ENCODE data around the gene MTOR.
"Not testable (repeated sequence)": the region's sequence is repeated elsewhere in the genome, so short reads cannot be mapped to it uniquely, and the experiment has no call there.

Gene MTOR

DNA sequence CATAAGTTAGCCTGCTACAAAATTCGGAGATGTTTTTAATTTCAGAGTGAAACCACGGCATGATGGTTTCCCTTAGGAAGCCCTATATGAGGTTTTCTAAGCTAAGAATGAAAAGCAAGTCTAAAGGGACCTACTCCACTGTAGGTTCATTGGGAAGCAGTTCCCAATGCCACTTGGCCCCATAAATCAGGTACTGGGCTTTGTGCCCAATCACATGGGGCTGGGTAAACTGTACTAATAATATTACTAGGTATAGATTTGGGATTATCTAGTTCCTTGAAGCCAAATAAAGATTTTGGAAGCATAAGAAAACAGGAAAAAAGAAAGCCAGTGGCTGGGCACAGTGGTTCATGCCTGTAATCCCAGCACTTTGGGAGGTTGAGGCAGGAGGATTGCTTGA, 92.2 kb downstream of the MTOR start:
- Histone ChIP-seq H3K4me3 (replicated peaks; ENCODE audit: insufficient read depth, low read length) (no peak overlapping the region), H3K27ac (replicated peaks) (no peak overlapping the region), H3K27me3 (ENCODE audit: insufficient read depth, poor library complexity, severe bottlenecking) (no peaks in the 10 kb centered on the region)
- TF ChIP-seq GABPA (IDR thresholded peaks at IDR 0.05; ENCODE audit: low read depth) (no peak), POLR2AphosphoS5 (IDR thresholded peaks at IDR 0.05; ENCODE audit: low read depth) (no peak), SPI1 (IDR thresholded peaks at IDR 0.05; ENCODE audit: borderline replicate concordance, low read depth) (no peak)
- TF ChIP-seq, protein P1, sequence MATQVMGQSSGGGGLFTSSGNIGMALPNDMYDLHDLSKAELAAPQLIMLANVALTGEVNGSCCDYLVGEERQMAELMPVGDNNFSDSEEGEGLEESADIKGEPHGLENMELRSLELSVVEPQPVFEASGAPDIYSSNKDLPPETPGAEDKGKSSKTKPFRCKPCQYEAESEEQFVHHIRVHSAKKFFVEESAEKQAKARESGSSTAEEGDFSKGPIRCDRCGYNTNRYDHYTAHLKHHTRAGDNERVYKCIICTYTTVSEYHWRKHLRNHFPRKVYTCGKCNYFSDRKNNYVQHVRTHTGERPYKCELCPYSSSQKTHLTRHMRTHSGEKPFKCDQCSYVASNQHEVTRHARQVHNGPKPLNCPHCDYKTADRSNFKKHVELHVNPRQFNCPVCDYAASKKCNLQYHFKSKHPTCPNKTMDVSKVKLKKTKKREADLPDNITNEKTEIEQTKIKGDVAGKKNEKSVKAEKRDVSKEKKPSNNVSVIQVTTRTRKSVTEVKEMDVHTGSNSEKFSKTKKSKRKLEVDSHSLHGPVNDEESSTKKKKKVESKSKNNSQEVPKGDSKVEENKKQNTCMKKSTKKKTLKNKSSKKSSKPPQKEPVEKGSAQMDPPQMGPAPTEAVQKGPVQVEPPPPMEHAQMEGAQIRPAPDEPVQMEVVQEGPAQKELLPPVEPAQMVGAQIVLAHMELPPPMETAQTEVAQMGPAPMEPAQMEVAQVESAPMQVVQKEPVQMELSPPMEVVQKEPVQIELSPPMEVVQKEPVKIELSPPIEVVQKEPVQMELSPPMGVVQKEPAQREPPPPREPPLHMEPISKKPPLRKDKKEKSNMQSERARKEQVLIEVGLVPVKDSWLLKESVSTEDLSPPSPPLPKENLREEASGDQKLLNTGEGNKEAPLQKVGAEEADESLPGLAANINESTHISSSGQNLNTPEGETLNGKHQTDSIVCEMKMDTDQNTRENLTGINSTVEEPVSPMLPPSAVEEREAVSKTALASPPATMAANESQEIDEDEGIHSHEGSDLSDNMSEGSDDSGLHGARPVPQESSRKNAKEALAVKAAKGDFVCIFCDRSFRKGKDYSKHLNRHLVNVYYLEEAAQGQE (IDR thresholded peaks at IDR 0.05; ENCODE audit: insufficient replicate concordance, low read depth) = no peak
- TF ChIP-seq, protein P2, sequence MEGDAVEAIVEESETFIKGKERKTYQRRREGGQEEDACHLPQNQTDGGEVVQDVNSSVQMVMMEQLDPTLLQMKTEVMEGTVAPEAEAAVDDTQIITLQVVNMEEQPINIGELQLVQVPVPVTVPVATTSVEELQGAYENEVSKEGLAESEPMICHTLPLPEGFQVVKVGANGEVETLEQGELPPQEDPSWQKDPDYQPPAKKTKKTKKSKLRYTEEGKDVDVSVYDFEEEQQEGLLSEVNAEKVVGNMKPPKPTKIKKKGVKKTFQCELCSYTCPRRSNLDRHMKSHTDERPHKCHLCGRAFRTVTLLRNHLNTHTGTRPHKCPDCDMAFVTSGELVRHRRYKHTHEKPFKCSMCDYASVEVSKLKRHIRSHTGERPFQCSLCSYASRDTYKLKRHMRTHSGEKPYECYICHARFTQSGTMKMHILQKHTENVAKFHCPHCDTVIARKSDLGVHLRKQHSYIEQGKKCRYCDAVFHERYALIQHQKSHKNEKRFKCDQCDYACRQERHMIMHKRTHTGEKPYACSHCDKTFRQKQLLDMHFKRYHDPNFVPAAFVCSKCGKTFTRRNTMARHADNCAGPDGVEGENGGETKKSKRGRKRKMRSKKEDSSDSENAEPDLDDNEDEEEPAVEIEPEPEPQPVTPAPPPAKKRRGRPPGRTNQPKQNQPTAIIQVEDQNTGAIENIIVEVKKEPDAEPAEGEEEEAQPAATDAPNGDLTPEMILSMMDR (IDR thresholded peaks at IDR 0.05; ENCODE audit: insufficient read depth, low read length) = no peak
- DNase-seq (ENCODE audit: low read depth in 1 of 2, low spot score in 1 of 2) = no peak

DNA sequence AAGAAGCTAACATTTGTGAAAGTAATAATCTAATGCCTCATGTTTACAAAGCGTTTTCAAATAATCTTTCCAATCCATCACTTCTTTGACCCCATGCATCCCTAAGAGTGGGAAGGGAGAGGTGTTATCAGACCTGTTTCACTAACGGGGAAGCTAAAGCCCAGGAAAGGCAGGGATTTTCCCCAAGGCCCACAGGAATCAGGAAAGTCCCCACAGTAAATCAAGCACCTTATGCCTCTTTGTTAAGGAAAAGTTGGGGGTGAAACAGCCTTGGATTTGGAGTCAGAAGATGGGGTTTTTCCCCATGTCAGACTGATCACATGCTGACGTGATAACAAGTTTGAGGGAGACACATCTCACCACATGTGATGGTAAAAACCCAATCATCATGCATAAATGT, 93.1 kb downstream of the MTOR start:
- no peaks in the 10 kb centered on the region for H3K27me3 ChIP-seq (ENCODE audit: insufficient read depth, poor library complexity, severe bottlenecking)
- H3K27ac ChIP-seq (replicated peaks) = no peak overlapping the region
- TF ChIP-seq GABPA (IDR thresholded peaks at IDR 0.05; ENCODE audit: low read depth) (no peak), SPI1 (IDR thresholded peaks at IDR 0.05; ENCODE audit: borderline replicate concordance, low read depth) (no peak)
- DNase-seq (ENCODE audit: low read depth in 1 of 2, low spot score in 1 of 2) = no peak
- no peak overlapping the region for H3K4me3 ChIP-seq (replicated peaks; ENCODE audit: insufficient read depth, low read length)

DNA sequence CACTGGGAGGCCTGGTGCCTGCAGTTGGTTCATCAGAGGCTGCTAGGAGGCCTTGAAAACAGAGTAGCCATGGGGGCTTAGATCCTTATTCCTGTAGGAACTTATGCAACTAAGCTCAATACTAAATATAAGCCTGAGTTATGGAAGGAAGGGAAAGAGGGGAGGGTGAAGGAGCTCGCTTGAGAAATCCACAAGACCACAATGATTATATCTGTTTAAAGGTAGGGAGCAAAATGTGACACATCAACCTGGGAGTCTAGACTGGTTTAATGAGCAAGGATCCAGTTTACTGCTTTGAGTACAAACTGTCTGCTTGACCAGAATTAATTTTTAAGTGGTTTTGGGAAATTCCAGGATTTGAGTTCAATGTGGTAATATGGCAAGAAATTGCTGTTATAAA, 93.6 kb downstream of the MTOR start:
- DNase-seq (ENCODE audit: low read depth in 1 of 2, low spot score in 1 of 2) = no peak
- H3K27me3 ChIP-seq (ENCODE audit: insufficient read depth, poor library complexity, severe bottlenecking) = no peaks in the 10 kb centered on the region
- H3K27ac ChIP-seq (replicated peaks) = no peak overlapping the region
- TF ChIP-seq, protein P2 (IDR thresholded peaks at IDR 0.05; ENCODE audit: insufficient read depth, low read length) = no peak
- TF ChIP-seq POLR2AphosphoS5 (IDR thresholded peaks at IDR 0.05; ENCODE audit: low read depth) = no peak
- TF ChIP-seq, protein P1 (IDR thresholded peaks at IDR 0.05; ENCODE audit: insufficient replicate concordance, low read depth) = no peak
- no peak for TF ChIP-seq SPI1 (IDR thresholded peaks at IDR 0.05; ENCODE audit: borderline replicate concordance, low read depth)
- TF ChIP-seq GABPA (IDR thresholded peaks at IDR 0.05; ENCODE audit: low read depth) = no peak
- no peak overlapping the region for H3K4me3 ChIP-seq (replicated peaks; ENCODE audit: insufficient read depth, low read length)

DNA sequence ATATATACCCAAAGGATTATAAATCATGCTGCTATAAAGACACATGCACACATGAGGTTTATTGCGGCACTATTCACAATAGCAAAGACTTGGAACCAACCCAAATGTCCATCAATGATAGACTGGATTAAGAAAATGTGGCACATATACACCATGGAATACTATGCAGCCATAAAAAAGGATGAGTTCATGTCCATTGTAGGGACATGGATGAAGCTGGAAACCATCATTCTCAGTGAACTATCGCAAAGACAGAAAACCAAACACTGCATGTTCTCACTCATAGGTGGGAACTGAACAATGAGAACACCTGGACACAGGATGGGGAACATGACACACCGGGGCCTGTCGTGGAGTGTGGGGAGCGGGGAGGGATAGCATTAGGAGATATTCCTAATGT, 95.6 kb downstream of the MTOR start:
- H3K27ac ChIP-seq (replicated peaks); DNase-seq (ENCODE audit: low read depth in 1 of 2, low spot score in 1 of 2); H3K27me3 ChIP-seq (ENCODE audit: insufficient read depth, poor library complexity, severe bottlenecking); H3K4me3 ChIP-seq (replicated peaks; ENCODE audit: insufficient read depth, low read length): not testable (repeated sequence)

DNA sequence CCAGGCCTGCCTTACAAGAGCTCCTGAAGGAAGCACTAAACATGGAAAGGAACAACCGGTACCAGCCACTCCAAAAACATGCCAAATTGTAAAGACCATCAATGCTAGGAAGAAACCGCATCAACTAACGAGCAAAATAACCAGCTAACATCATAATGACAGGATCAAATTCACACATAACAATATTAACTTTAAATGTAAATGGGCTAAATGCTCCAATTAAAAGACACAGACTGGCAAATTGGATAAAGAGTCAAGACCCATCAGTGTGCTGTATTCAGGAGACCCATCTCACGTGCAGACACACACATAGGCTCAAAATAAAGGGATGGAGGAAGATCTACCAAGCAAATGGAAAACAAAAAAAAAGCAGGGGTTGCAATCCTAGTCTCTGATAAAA, 99.6 kb downstream of the MTOR start:
- H3K27me3 ChIP-seq (ENCODE audit: insufficient read depth, poor library complexity, severe bottlenecking); DNase-seq (ENCODE audit: low read depth in 1 of 2, low spot score in 1 of 2); H3K27ac ChIP-seq (replicated peaks); H3K4me3 ChIP-seq (replicated peaks; ENCODE audit: insufficient read depth, low read length): not testable (repeated sequence)
